Mucosa of stomach (tissue), 1 donor: ENCODE data around the gene CLSTN2.

Source experiments
- H3K27me3 ChIP-seq: one replicate; pipeline ENCODE4 v1.7.0; 2013; ENCODE audit warnings: mild to moderate bottlenecking, low read length; ENCODE audit not compliant: control insufficient read depth, insufficient read depth
- H3K36me3 ChIP-seq: one replicate; pipeline ENCODE4 v1.7.0; 2013; ENCODE audit warnings: low read length; ENCODE audit not compliant: control insufficient read depth, insufficient read depth
- H3K4me1 ChIP-seq: one replicate; pipeline ENCODE4 v1.7.0; 2013; ENCODE audit warnings: mild to moderate bottlenecking, low read length; ENCODE audit not compliant: control insufficient read depth, insufficient read depth
- H3K4me3 ChIP-seq: one replicate; pipeline ENCODE4 v1.7.0; 2013; ENCODE audit warnings: low read length
- H3K9ac ChIP-seq: one replicate; pipeline ENCODE4 v1.7.0; 2013; ENCODE audit warnings: mild to moderate bottlenecking, low read length, moderate library complexity
- H3K9me3 ChIP-seq: one replicate; pipeline ENCODE4 v1.7.0; 2013; ENCODE audit warnings: mild to moderate bottlenecking, low read length, moderate library complexity; ENCODE audit not compliant: control insufficient read depth
- donor health status: Pancreatic carcinoma.

Gene CLSTN2

DNA sequence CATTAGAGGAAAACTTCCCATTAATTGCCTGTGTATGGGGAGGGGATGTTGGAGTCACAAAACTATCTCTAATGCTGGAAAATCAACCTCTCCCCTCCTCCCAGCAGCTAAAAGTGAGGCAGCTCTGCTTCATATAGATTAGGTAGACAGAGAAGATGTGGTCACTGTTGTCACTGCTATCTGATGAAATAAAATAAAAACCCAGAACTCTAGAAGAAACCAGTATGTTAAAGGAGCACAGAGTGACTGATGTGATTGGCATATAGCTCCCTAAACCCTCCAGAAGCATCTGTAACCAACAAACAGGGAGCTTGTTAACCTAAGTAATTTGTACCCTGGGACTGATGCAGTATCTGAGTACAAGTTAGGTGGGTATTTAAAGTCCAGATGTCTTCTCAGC, 531.0 kb downstream of the CLSTN2 start:
- H3K36me3 ChIP-seq: no peaks in the 10 kb centered on the region
- H3K9me3 ChIP-seq: no peaks in the 10 kb centered on the region
- no peaks in the 10 kb centered on the region for H3K27me3 ChIP-seq
- H3K4me1 ChIP-seq: no peaks in the 10 kb centered on the region
- H3K4me3 ChIP-seq: no peak overlapping the region
- no peak overlapping the region for H3K9ac ChIP-seq

DNA sequence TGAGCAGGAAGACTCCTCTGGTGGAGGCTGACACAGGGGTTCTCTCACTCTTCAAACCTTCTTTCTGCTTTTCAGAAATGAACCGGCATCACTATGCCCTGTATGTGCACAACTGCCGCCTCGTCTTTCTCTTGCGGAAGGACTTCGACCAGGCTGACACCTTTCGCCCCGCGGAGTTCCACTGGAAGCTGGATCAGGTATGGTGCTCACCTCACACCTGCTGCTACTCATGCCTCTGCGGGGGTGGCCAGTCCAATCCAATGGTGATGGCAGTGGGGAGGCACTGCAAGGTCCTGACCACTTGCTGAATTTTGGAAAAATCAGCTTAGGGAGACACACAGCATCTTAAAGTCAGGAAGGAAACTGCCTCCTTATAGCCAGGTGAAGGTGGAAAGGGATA, 531.5 kb downstream of the CLSTN2 start:
- H3K4me1 ChIP-seq: no peaks in the 10 kb centered on the region
- no peak overlapping the region for H3K9ac ChIP-seq
- no peaks in the 10 kb centered on the region for H3K9me3 ChIP-seq
- no peaks in the 10 kb centered on the region for H3K27me3 ChIP-seq
- no peaks in the 10 kb centered on the region for H3K36me3 ChIP-seq
- H3K4me3 ChIP-seq: no peak overlapping the region

DNA sequence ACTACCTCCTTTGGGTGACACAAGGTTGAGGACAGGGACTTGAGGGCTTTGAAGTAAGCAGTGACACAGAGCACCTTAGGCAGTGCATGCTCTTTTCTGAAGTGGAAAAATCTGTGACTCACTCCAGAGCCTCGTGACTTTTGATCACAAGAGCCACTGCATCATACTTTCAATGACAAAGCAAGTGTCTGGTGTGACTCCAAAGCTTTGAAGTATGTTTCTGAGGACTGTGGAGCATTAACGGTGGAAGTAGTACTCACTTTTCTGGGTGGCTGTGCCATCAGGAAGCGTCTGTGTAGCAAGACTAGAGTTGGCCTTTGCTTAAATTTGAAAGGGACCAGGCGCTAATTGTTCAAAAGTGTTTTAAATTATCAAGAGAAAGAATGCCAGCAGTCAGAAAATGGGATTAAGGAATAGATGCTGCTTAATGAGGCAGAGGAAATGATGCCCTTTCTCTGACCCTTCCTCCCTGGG, 532.2 kb downstream of the CLSTN2 start:
- Histone ChIP-seq H3K4me3 (no peak overlapping the region), H3K36me3 (no peaks in the 10 kb centered on the region), H3K27me3 (no peaks in the 10 kb centered on the region), H3K9ac (no peak overlapping the region), H3K4me1 (no peaks in the 10 kb centered on the region), H3K9me3 (no peaks in the 10 kb centered on the region)

- Histone ChIP-seq H3K36me3 (no peaks in the 10 kb centered on the region), H3K9ac (no peak overlapping the region), H3K4me3 (no peak overlapping the region), H3K9me3 (no peaks in the 10 kb centered on the region), H3K4me1 (no peaks in the 10 kb centered on the region), H3K27me3 (no peaks in the 10 kb centered on the region)
These were observed 532.9 kb downstream of the CLSTN2 start for GRCh38 chr3:140467796-140468315.

DNA sequence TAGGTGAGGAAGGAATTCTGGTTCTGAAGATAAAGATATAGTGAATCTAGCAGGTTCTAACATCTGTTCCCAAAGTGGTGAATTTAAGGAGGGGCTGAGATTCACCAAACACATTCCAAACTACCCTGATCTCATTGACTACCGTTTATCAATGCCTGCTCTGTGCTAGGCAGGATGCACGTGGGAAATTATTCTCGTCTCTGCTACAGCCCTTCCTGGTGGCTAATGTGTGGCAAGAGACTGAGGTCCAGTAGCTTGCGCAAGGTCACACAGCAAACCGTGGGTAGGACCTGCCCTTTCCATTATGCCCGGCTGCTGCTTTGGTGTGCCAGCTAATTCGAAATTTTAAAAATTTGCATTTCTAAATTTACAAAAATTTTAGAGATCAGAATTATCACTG, 533.4 kb downstream of the CLSTN2 start:
- H3K4me3 ChIP-seq: no peak overlapping the region
- no peak overlapping the region for H3K9ac ChIP-seq
- no peaks in the 10 kb centered on the region for H3K36me3 ChIP-seq
- H3K9me3 ChIP-seq: no peaks in the 10 kb centered on the region
- H3K27me3 ChIP-seq: no peaks in the 10 kb centered on the region
- H3K4me1 ChIP-seq: no peaks in the 10 kb centered on the region

DNA sequence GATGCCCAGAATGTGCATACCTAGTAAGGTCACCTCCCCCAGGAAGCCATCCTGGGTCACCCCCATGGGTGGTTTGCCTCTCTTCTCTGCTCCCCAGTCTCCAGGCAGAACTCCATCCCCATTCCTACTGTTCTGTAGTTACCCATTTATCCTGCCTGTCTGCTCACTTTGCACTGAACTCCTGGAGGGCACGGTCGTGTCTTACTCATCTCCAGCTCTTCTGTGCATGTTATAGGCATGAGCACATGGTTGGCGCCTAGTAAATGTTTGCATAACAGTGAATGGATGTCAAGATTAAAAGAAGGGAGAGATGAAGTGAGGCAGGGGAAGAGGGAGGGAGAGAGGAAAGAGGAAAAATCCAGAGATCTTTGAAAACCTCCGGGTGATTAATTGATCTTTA, 534.5 kb downstream of the CLSTN2 start:
- H3K9ac ChIP-seq: no peak overlapping the region
- no peaks in the 10 kb centered on the region for H3K27me3 ChIP-seq
- H3K4me3 ChIP-seq: no peak overlapping the region
- no peaks in the 10 kb centered on the region for H3K9me3 ChIP-seq
- H3K36me3 ChIP-seq: no peaks in the 10 kb centered on the region
- H3K4me1 ChIP-seq: no peaks in the 10 kb centered on the region

DNA sequence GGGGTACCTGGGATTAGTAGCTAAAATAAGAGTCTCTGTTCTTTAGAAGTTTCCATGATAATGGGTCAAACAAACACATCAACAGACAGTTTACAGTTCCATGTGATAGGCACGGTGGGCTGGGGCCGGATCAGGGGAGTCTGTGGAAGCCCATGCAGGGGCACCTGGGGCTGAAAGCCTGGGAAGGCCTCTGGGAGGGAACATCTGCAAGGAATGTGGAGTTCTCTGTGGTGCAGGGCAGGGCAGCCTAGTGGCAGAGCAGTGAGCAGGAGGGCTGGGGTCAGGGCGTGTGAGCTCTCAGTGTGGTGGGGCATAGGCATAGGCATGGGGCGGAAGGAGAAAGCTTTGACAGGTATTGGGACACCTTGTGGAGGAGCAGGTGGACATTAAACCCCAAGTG, 535.2 kb downstream of the CLSTN2 start:
- Histone ChIP-seq H3K4me3 (no peak overlapping the region), H3K9ac (no peak overlapping the region)

DNA sequence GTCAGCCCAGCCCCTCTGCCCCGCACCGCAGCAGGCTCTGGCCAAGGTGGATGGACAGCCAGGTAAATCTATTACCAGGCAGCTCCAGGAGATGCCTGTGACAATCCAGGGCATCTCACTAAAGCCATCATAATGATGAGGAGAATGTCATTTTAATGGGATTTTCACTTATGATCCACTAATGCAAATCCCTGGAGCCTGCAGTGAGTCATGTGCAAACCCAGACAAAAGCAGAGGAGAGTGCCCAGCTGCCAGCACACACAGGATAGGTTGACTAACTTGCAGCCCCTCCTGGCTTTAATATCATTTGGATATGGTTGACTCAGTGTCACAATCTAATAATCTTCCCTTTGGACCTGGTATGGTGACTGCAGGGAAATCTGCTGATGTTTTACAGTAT, 536.0 kb downstream of the CLSTN2 start:
- Histone ChIP-seq H3K36me3 (no peaks in the 10 kb centered on the region), H3K4me1 (no peaks in the 10 kb centered on the region), H3K9me3 (no peaks in the 10 kb centered on the region), H3K9ac (no peak overlapping the region), H3K27me3 (no peaks in the 10 kb centered on the region), H3K4me3 (no peak overlapping the region)

More for the DNA sequence above, 535.2 kb downstream of the CLSTN2 start:
- Histone ChIP-seq H3K36me3 (no peaks in the 10 kb centered on the region), H3K4me1 (no peaks in the 10 kb centered on the region), H3K9me3 (no peaks in the 10 kb centered on the region), H3K27me3 (no peaks in the 10 kb centered on the region)

- H3K27me3 ChIP-seq: no peaks in the 10 kb centered on the region
- H3K4me3 ChIP-seq: no peak overlapping the region
- H3K36me3 ChIP-seq: no peaks in the 10 kb centered on the region
- no peaks in the 10 kb centered on the region for H3K9me3 ChIP-seq
- H3K9ac ChIP-seq: no peak overlapping the region
- H3K4me1 ChIP-seq: no peaks in the 10 kb centered on the region
These were observed 537.5 kb downstream of the CLSTN2 start for GRCh38 chr3:140472306-140473020.

DNA sequence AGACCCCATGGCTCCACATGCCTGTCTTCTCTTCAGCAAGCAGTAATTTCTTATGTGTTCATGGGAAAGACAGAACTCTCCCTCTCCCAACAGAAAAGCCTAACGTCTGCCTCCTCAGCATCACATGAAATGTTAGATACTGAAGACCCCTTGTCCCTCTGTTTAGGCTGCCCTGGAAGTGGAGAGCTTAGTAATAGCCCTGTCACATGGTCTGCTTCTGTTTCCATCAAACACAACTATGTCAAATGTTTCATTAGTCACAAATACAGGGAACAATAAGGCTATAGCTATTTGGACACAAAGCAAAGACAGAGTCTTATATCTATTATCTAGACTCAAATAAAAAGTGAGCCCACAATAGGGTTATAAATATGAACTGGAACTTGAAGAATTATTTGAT, 552.6 kb downstream of the CLSTN2 start:
- H3K36me3 ChIP-seq: no peaks in the 10 kb centered on the region
- no peaks in the 10 kb centered on the region for H3K27me3 ChIP-seq
- no peak overlapping the region for H3K4me3 ChIP-seq
- no peak overlapping the region for H3K9ac ChIP-seq
- H3K4me1 ChIP-seq: no peaks in the 10 kb centered on the region
- no peaks in the 10 kb centered on the region for H3K9me3 ChIP-seq

GRCh38 chr3:140493271-140493670, 558.3 kb downstream of the CLSTN2 start:
- H3K9me3 ChIP-seq: no peaks in the 10 kb centered on the region
- no peak overlapping the region for H3K9ac ChIP-seq
- H3K36me3 ChIP-seq: no peaks in the 10 kb centered on the region
- H3K27me3 ChIP-seq: no peaks in the 10 kb centered on the region
- no peaks in the 10 kb centered on the region for H3K4me1 ChIP-seq
- no peak overlapping the region for H3K4me3 ChIP-seq

DNA sequence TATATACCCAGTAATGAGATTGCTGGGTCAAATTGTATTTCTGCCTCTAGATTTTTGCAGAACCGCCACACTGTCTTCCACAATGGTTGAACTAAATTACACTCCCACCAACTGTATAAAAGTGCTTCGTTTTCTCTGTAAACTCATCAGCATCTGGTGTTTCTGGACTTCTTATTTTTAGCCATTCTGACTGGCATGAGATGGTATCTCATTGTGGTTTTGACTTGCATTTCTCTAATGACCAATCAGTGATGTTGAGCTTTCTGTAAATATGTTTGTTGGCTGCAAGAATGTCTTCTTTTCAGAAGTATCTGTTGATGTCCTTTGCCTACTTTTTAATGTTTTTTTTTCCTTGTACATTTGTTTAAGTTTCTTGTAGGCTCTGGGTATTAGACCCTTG, 560.0 kb downstream of the CLSTN2 start:
- Histone ChIP-seq H3K9me3 (no peaks in the 10 kb centered on the region), H3K36me3 (no peaks in the 10 kb centered on the region), H3K9ac (no peak overlapping the region), H3K4me3 (no peak overlapping the region), H3K4me1 (no peaks in the 10 kb centered on the region), H3K27me3 (no peaks in the 10 kb centered on the region)
